ENCODE measurements around the gene SPDYE16. TPM values are rescaled to one million over a fixed set of nuclear protein-coding genes. Genes with fewer than 3 reads are reported as not detected.
"Not testable (repeated sequence)": the region's sequence is repeated elsewhere in the genome, so short reads cannot be mapped to it uniquely, and the experiment has no call there.

The SPDYE16 gene
- total RNA-seq, 1 donor from 2014 or later: 0.59 TPM

- intact Hi-C loops (cut with micrococcal nuclease): not testable (repeated sequence)
These were observed 6.1 kb upstream of the SPDYE16 start for GRCh38 chr7:76549025-76549854.

- intact Hi-C loops (cut with micrococcal nuclease): not testable (repeated sequence)
These were observed 11.5 kb downstream of the SPDYE16 start for GRCh38 chr7:76531643-76532042.

GRCh38 chr7:76526183-76526582 is 16.9 kb downstream of the SPDYE16 start:
- intact Hi-C loops (cut with micrococcal nuclease): not testable (repeated sequence)

- intact Hi-C loops (cut with micrococcal nuclease): not testable (repeated sequence)
These were observed 26.2 kb downstream of the SPDYE16 start for GRCh38 chr7:76516932-76517331.

GRCh38 chr7:76515999-76516443 is 27.1 kb downstream of the SPDYE16 start:
- intact Hi-C loops (cut with micrococcal nuclease): no loop called here

- intact Hi-C loops (cut with micrococcal nuclease): no loop called here
These were observed 27.9 kb downstream of the SPDYE16 start for GRCh38 chr7:76514926-76515771.

- intact Hi-C loops (cut with micrococcal nuclease): no loop called here
These were observed 29.0 kb downstream of the SPDYE16 start for GRCh38 chr7:76513817-76514799.

- intact Hi-C loops (cut with micrococcal nuclease): no loop called here
These were observed 29.9 kb downstream of the SPDYE16 start for GRCh38 chr7:76512941-76513816.

GRCh38 chr7:76511911-76512885 is 30.9 kb downstream of the SPDYE16 start:
- intact Hi-C loops (cut with micrococcal nuclease): not testable (repeated sequence)

GRCh38 chr7:76511200-76511910 is 31.7 kb downstream of the SPDYE16 start:
- intact Hi-C loops (cut with micrococcal nuclease): not testable (repeated sequence)

GRCh38 chr7:76509931-76510877 is 32.9 kb downstream of the SPDYE16 start, which contains the start of gene UPK3B:
Gene UPK3B, plus strand, starts transcription at chr7:76510552. Its CDS starts 101 bp downstream, at chr7:76510653.
- intact Hi-C loops (cut with micrococcal nuclease): no loop called here

- intact Hi-C loops (cut with micrococcal nuclease): no loop called here
These were observed 35.2 kb downstream of the SPDYE16 start for GRCh38 chr7:76507723-76508406.

GRCh38 chr7:76506643-76507042 is 36.5 kb downstream of the SPDYE16 start:
- intact Hi-C loops (cut with micrococcal nuclease): not testable (repeated sequence)

- intact Hi-C loops (cut with micrococcal nuclease): no loop called here
These were observed 37.0 kb downstream of the SPDYE16 start for GRCh38 chr7:76506081-76506440.

GRCh38 chr7:76505168-76506080 is 37.7 kb downstream of the SPDYE16 start:
- intact Hi-C loops (cut with micrococcal nuclease): no loop called here

All from T-helper 2 cell treated with Interferon-gamma antibody and Interleukin-4, amounts not matched to agents 100 ng/mL and 5 ng/mL, for 36 hours (primary cell).